Peyer's patch (tissue), 4 donors: ENCODE measurements around the gene SMARCA2.

ENCODE experiments used
- POLR2A ChIP-seq, 2 donors: fragments of 450-650 bp; IDR thresholded peaks; one replicate each; pipeline ENCODE4 v1.5.1; 2017; ENCODE audit warnings: antibody characterized with exemption in 2 of 2, mild to moderate bottlenecking in 2 of 2, moderate library complexity in 2 of 2
- TF ChIP-seq, protein P1 (sequence below), 6 experiments: fragments of 450-650 bp in 4 of 6; fragments of 200-600 bp in 2 of 6; sonication (generic) in 1 of 6; IDR thresholded peaks; one replicate each; pipeline ENCODE4 v1.5.1; 2017 to 2019; ENCODE audit warnings: antibody characterized with exemption in 6 of 6, mild to moderate bottlenecking in 3 of 6, moderate library complexity in 1 of 6

DNA sequence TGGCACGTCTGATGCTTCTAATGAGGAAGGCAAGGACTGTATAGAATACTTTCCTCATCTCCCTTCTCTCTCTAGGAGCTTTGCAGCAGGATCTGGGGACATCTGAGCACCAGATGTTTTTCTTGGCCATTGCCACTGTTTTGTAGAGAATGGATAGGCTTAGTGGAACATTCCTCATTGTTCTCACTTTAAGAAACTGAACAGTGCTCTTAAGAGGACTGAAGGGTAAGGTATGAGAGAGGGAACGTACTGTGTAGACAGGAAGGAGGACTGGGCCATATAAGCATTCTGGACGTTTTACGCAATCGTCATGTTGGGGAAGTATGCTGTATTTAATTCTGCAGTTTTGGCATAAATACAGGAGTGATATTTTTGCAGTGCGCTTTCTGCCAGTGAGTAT lies 70.6 kb downstream of the SMARCA2 start:
- TF ChIP-seq, protein P1, sequence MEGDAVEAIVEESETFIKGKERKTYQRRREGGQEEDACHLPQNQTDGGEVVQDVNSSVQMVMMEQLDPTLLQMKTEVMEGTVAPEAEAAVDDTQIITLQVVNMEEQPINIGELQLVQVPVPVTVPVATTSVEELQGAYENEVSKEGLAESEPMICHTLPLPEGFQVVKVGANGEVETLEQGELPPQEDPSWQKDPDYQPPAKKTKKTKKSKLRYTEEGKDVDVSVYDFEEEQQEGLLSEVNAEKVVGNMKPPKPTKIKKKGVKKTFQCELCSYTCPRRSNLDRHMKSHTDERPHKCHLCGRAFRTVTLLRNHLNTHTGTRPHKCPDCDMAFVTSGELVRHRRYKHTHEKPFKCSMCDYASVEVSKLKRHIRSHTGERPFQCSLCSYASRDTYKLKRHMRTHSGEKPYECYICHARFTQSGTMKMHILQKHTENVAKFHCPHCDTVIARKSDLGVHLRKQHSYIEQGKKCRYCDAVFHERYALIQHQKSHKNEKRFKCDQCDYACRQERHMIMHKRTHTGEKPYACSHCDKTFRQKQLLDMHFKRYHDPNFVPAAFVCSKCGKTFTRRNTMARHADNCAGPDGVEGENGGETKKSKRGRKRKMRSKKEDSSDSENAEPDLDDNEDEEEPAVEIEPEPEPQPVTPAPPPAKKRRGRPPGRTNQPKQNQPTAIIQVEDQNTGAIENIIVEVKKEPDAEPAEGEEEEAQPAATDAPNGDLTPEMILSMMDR (IDR thresholded peaks at IDR 0.05) = no peak
- TF ChIP-seq POLR2A (IDR thresholded peaks at IDR 0.05) = no peak
